ENCODE data around the gene GRAP2. TPM values are rescaled to one million over a fixed set of nuclear protein-coding genes. Genes with fewer than 3 reads are reported as not detected.

GRAP2 gene

GRCh38 chr22:40022536-40023240 lies 121.8 kb downstream of the GRAP2 start:
- no peak overlapping the region for H3K18ac ChIP-seq (ENCODE audit: low read length)
- no CpG with 5 or more reads among the region's 11 CpGs for WGBS (ENCODE audit: extremely low coverage, insufficient coverage, low lambda C conversion rate)
- H3K36me3 ChIP-seq (ENCODE audit: control insufficient read depth, insufficient read depth, low read length): peaks cover 2% of the 10 kb centered on the region
- no peak overlapping the region for H2BK120ac ChIP-seq (ENCODE audit: low read depth, low read length)
- no peaks in the 10 kb centered on the region for H3K79me2 ChIP-seq (ENCODE audit: control insufficient read depth, insufficient read depth, low read length)
- no peak for DNase-seq
- no peak overlapping the region for H3K4me3 ChIP-seq (ENCODE audit: low read length)
- H2BK15ac ChIP-seq (replicated peaks; ENCODE audit: low read depth): no peak overlapping the region
- H3K27ac ChIP-seq (ENCODE audit: low read depth, low read length): no peak overlapping the region
- no peak overlapping the region for H3K23ac ChIP-seq (ENCODE audit: low read length)
- no peak overlapping the region for H3K4ac ChIP-seq (ENCODE audit: low read depth, low read length)
- no peaks in the 10 kb centered on the region for H3K27me3 ChIP-seq (ENCODE audit: insufficient read depth, low read length, poor library complexity)
- H4K8ac ChIP-seq (ENCODE audit: low read depth, low read length): no peak overlapping the region
- no peak overlapping the region for H3K9ac ChIP-seq (ENCODE audit: low read length)
- H4K5ac ChIP-seq (ENCODE audit: low read length): no peak overlapping the region
- H3K4me1 ChIP-seq (ENCODE audit: control insufficient read depth, low read depth, low read length): no peaks in the 10 kb centered on the region
- no peak overlapping the region for H2AK5ac ChIP-seq (ENCODE audit: low read length)
- H3K4me2 ChIP-seq (ENCODE audit: low read length): no peak overlapping the region
- no peaks in the 10 kb centered on the region for H3K79me1 ChIP-seq (ENCODE audit: low read length)
- no peak overlapping the region for H2BK5ac ChIP-seq (ENCODE audit: low read length)
- no peak overlapping the region for H3K56ac ChIP-seq (ENCODE audit: low read length)

Small RNA genes within 50 kb of the gene (small RNA-seq; reads per million reads assigned to genes)
- gene RN7SKP210 (ENCODE audit: insufficient read depth): not detected
